ENCODE measurements around the gene ZNF460. TPM values are rescaled to one million over a fixed set of nuclear protein-coding genes. Genes with fewer than 3 reads are reported as not detected.

Gene ZNF460
- total and polyA plus RNA-seq, 2 of the 13 experiments (the other 11 are each of a cell fraction or from before 2014, with no cell fraction given), result 14.5 to 44.8 TPM

DNA sequence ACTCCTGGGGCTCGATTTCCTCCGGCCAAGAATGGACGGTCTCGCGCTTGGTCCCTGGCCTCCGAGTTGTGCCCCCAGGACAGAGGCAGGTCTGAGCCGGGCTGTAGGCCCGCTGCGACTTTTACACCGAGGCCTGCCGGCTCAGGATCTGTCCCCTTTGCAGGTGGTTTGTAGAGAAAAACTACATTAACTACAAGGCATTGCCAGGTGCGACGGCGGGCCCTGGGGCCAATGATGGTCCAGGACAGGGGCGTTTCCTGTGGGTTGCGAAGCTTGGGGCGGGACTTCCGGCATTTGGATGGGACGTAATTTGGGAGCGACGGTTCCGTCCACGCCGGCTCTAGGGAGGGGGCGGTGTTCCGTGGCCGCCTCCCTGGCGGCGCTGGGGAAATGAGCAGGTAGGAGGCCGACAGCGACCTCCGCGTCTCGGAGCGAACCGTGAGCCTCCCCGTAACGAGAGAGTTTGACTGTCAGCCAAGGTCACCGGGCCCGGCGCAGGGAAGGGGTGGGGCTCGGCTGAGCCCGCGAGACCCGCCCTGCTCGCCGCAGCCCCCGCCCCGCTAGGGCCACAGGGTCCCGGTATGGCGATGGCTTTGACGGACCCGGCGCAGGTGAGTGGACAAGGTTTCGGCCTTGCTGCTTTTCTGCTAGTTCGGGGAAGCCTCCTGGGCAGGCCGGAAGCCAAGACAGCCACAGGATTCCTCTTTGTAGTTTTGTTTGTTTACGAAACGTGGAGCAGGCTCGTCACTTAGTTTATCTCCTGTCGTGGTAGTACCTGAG lies 39.8 kb upstream of the ZNF460 start, which contains the start of gene ZNF805 (continued):
- TF ChIP-seq, protein P1, sequence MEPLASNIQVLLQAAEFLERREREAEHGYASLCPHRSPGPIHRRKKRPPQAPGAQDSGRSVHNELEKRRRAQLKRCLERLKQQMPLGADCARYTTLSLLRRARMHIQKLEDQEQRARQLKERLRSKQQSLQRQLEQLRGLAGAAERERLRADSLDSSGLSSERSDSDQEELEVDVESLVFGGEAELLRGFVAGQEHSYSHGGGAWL (CRISPR knock-in tag; IDR thresholded peaks at IDR 0.05), result peak; percentile 59; the same call in 1 of the 2 replicates
- TF ChIP-seq HIVEP1 (CRISPR knock-in tag; IDR thresholded peaks at IDR 0.05), result peak; percentile 86; the same call in 1 of the 2 replicates
- peak; percentile 66 for TF ChIP-seq ZNF781 (CRISPR knock-in tag; IDR thresholded peaks at IDR 0.05; ENCODE audit: borderline replicate concordance, not compliant biosample characterization)
- TF ChIP-seq, protein P2, sequence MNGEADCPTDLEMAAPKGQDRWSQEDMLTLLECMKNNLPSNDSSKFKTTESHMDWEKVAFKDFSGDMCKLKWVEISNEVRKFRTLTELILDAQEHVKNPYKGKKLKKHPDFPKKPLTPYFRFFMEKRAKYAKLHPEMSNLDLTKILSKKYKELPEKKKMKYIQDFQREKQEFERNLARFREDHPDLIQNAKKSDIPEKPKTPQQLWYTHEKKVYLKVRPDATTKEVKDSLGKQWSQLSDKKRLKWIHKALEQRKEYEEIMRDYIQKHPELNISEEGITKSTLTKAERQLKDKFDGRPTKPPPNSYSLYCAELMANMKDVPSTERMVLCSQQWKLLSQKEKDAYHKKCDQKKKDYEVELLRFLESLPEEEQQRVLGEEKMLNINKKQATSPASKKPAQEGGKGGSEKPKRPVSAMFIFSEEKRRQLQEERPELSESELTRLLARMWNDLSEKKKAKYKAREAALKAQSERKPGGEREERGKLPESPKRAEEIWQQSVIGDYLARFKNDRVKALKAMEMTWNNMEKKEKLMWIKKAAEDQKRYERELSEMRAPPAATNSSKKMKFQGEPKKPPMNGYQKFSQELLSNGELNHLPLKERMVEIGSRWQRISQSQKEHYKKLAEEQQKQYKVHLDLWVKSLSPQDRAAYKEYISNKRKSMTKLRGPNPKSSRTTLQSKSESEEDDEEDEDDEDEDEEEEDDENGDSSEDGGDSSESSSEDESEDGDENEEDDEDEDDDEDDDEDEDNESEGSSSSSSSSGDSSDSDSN (CRISPR knock-in tag; IDR thresholded peaks at IDR 0.05), result peak; percentile 72
- TF ChIP-seq TRAFD1 (CRISPR knock-in tag; IDR thresholded peaks at IDR 0.05; ENCODE audit: borderline replicate concordance), result peak; percentile 89; the same call in 1 of the 2 replicates
- TF ChIP-seq, protein P3, sequence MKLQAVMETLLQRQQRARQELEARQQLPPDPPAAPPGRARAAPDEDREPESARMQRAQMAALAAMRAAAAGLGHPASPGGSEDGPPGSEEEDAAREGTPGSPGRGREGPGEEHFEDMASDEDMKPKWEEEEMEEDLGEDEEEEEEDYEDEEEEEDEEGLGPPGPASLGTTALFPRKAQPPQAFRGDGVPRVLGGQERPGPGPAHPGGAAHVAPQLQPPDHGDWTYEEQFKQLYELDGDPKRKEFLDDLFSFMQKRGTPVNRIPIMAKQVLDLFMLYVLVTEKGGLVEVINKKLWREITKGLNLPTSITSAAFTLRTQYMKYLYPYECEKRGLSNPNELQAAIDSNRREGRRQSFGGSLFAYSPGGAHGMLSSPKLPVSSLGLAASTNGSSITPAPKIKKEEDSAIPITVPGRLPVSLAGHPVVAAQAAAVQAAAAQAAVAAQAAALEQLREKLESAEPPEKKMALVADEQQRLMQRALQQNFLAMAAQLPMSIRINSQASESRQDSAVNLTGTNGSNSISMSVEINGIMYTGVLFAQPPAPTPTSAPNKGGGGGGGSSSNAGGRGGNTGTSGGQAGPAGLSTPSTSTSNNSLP (IDR thresholded peaks at IDR 0.05; ENCODE audit: low read depth, low read length), result no peak
- TF ChIP-seq ZFX (CRISPR knock-in tag; IDR thresholded peaks at IDR 0.05; ENCODE audit: low read depth), result peak; percentile 92
- TF ChIP-seq POLR2G (IDR thresholded peaks at IDR 0.05; ENCODE audit: low read depth, low read length), result peak; percentile 71
- peak; percentile 95 for TF ChIP-seq ZMYM4 (CRISPR knock-in tag; IDR thresholded peaks at IDR 0.05)
- TF ChIP-seq GMEB2 (CRISPR knock-in tag; IDR thresholded peaks at IDR 0.05; ENCODE audit: low read depth), result peak; percentile 37; the same call in 1 of the 2 replicates
- TF ChIP-seq, protein P4, sequence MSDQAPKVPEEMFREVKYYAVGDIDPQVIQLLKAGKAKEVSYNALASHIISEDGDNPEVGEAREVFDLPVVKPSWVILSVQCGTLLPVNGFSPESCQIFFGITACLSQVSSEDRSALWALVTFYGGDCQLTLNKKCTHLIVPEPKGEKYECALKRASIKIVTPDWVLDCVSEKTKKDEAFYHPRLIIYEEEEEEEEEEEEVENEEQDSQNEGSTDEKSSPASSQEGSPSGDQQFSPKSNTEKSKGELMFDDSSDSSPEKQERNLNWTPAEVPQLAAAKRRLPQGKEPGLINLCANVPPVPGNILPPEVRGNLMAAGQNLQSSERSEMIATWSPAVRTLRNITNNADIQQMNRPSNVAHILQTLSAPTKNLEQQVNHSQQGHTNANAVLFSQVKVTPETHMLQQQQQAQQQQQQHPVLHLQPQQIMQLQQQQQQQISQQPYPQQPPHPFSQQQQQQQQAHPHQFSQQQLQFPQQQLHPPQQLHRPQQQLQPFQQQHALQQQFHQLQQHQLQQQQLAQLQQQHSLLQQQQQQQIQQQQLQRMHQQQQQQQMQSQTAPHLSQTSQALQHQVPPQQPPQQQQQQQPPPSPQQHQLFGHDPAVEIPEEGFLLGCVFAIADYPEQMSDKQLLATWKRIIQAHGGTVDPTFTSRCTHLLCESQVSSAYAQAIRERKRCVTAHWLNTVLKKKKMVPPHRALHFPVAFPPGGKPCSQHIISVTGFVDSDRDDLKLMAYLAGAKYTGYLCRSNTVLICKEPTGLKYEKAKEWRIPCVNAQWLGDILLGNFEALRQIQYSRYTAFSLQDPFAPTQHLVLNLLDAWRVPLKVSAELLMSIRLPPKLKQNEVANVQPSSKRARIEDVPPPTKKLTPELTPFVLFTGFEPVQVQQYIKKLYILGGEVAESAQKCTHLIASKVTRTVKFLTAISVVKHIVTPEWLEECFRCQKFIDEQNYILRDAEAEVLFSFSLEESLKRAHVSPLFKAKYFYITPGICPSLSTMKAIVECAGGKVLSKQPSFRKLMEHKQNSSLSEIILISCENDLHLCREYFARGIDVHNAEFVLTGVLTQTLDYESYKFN (CRISPR knock-in tag; conservative IDR thresholded peaks at IDR 0.05), result peak; percentile 51
- peak; percentile 88 for TF ChIP-seq NRL (CRISPR knock-in tag; IDR thresholded peaks at IDR 0.05; ENCODE audit: borderline replicate concordance)
- peak; percentile 86; the same call in 1 of the 2 replicates for TF ChIP-seq EEA1 (CRISPR knock-in tag; IDR thresholded peaks at IDR 0.05; ENCODE audit: borderline replicate concordance)
- no peak for TF ChIP-seq ZNF17 (CRISPR knock-in tag; IDR thresholded peaks at IDR 0.05)
- peak; percentile 79; the same call in 1 of the 2 replicates for TF ChIP-seq NFKB2 (CRISPR knock-in tag; IDR thresholded peaks at IDR 0.05; ENCODE audit: borderline replicate concordance)
